Neural progenitor cell (in vitro differentiated cells): ENCODE measurements around the gene LMCD1. TPM values are rescaled to one million over a fixed set of nuclear protein-coding genes. Genes with fewer than 3 reads are reported as not detected.

Experiments used
- DNase-seq: peaks from one replicate; pipeline ENCODE4 v3.0.0-alpha.2; 2016; ENCODE audit warnings: low spot score
- H2AFZ ChIP-seq: fragments of 200-600 bp; sonication (generic); replicated peaks from 2 replicates; pipeline ENCODE4 v1.6.1; 2016; ENCODE audit warnings: antibody characterized with exemption
- H3F3A ChIP-seq: fragments of 200-600 bp; sonication (generic); 2 replicates; pipeline ENCODE4 v1.6.1; 2016; ENCODE audit warnings: antibody characterized with exemption, low read depth
- H3K27ac ChIP-seq: fragments of 200-600 bp; sonication (generic); 2 replicates; pipeline ENCODE4 v1.5.1; 2016; ENCODE audit warnings: mild to moderate bottlenecking
- H3K27me3 ChIP-seq: fragments of 200-600 bp; sonication (generic); 2 replicates; pipeline ENCODE4 v1.6.1; 2016; ENCODE audit warnings: mild to moderate bottlenecking, moderate library complexity
- H3K36me3 ChIP-seq: fragments of 200-600 bp; sonication (generic); 2 replicates; pipeline ENCODE4 v1.5.1; 2016
- H3K4me1 ChIP-seq: fragments of 200-600 bp; sonication (generic); 2 replicates; pipeline ENCODE4 v1.6.1; 2016; ENCODE audit warnings: mixed run types
- H3K4me2 ChIP-seq: fragments of 200-600 bp; sonication (generic); 2 replicates; pipeline ENCODE4 v1.6.1; 2016
- H3K4me3 ChIP-seq: fragments of 200-600 bp; sonication (generic); 2 replicates; pipeline ENCODE4 v1.5.1; 2016
- H3K79me2 ChIP-seq: fragments of 200-600 bp; sonication (generic); 2 replicates; pipeline ENCODE4 v1.6.1; 2016; ENCODE audit warnings: low read depth
- H3K9ac ChIP-seq: fragments of 200-600 bp; sonication (generic); 2 replicates; pipeline ENCODE4 v1.6.1; 2016
- H3K9me3 ChIP-seq: fragments of 200-600 bp; sonication (generic); 2 replicates; pipeline ENCODE4 v1.5.1; 2016; ENCODE audit warnings: low read depth
- H4K20me1 ChIP-seq: fragments of 200-600 bp; sonication (generic); 2 replicates; pipeline ENCODE4 v1.6.1; 2016; ENCODE audit warnings: low read depth
- H3K27ac Mint-ChIP-seq: 3 replicates; pipeline ENCODE4 v1.8.0; 2021; ENCODE audit warnings: mixed read lengths
- H3K27me3 Mint-ChIP-seq: 2 replicates; pipeline ENCODE4 v1.8.0; 2022; ENCODE audit warnings: low read depth, mild to moderate bottlenecking, inconsistent platforms, moderate library complexity, mixed read lengths; ENCODE audit not compliant: insufficient read depth
- H3K36me3 Mint-ChIP-seq: 3 replicates; pipeline ENCODE4 v1.8.0; 2021; ENCODE audit warnings: mixed read lengths
- H3K4me1 Mint-ChIP-seq: 3 replicates; pipeline ENCODE4 v1.8.0; 2021; ENCODE audit warnings: mixed read lengths
- H3K4me3 Mint-ChIP-seq: 3 replicates; pipeline ENCODE4 v1.8.0; 2021; ENCODE audit warnings: mild to moderate bottlenecking, moderate library complexity, mixed read lengths
- H3K9me3 Mint-ChIP-seq: 3 replicates; pipeline ENCODE4 v1.8.0; 2020; ENCODE audit warnings: mixed read lengths
- EZH2 ChIP-seq: fragments of 200-600 bp; sonication (generic); IDR thresholded peaks from 2 replicates; pipeline ENCODE4 v1.6.1; 2017; ENCODE audit warnings: antibody characterized with exemption, mild to moderate bottlenecking, moderate library complexity
- EZH2phosphoT487 ChIP-seq: fragments of 200-600 bp; sonication (generic); IDR thresholded peaks from 2 replicates; pipeline ENCODE4 v1.6.1; 2017; ENCODE audit warnings: antibody characterized with exemption
- total RNA-seq: library from RNA; depleted of rRNA; stranded (reverse); fragments of >200 nt; gene quantifications from 2 replicates; pipeline ENCODE4 v1.2.3, GENCODE V29; 2015; ENCODE audit warnings: low replicate concordance
- TF ChIP-seq, protein P1 (sequence below): fragments of 200-600 bp; sonication (generic); IDR thresholded peaks from 2 replicates; pipeline ENCODE4 v1.5.1; 2017; ENCODE audit warnings: antibody characterized with exemption, mild to moderate bottlenecking

The LMCD1 gene
- total RNA-seq, 1 donor from 2014 or later: not detected

DNA sequence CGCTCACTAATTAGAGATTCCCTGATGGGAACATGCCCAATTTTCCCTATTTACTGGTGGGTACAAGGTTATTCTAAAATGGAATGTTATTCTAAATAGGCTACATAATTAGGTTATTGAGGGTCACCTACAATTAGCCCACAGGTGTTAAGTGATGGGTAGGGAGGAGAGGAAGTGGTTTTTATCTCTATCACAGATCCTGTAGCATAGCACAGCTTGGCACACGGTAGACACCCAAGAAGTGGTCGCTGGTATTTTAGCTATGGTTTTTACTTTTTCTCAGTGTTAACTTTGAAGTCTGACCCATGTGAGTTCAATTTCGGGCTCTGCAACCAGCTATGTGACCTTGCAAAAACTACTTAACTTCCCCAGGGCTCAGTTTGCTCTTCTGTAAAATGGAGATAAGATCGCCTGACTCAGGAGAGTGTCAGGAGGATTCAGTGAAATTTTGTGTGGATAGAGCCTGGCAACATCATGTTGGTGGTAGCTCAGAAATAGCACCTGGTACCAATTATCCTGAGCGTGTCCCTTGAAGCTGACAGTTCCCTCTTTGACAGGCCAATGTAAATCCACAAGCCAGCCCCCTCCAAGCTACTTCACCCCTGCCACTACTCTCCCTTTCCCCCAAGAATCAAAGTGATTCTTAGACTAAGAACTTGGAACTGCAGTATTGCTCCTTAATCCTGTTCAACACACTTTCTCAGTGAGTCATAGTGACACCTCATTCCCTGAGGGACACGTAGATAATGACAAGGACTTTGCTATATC, 8.7 kb upstream of the LMCD1 start:
- H2AFZ ChIP-seq: no peak overlapping the region
- no peak overlapping the region for H3K4me3 ChIP-seq
- H3K9me3 ChIP-seq: no peaks in the 10 kb centered on the region
- H3K27me3 ChIP-seq: peaks cover 19% of the 10 kb centered on the region
- DNase-seq: no peak
- no peaks in the 10 kb centered on the region for H3K36me3 ChIP-seq
- no peak overlapping the region for H3K4me2 ChIP-seq
- no peak overlapping the region for H3K9ac ChIP-seq
- H3K27ac Mint-ChIP-seq: no peak overlapping the region
- peaks cover 39% of the 10 kb centered on the region for H3K4me1 Mint-ChIP-seq
- H3K4me1 ChIP-seq: peaks cover 48% of the 10 kb centered on the region
- H4K20me1 ChIP-seq: no peaks in the 10 kb centered on the region
- no peaks in the 10 kb centered on the region for H3K79me2 ChIP-seq
- H3K27me3 Mint-ChIP-seq: peaks cover 10% of the 10 kb centered on the region
- TF ChIP-seq EZH2phosphoT487 (no peak), EZH2 (no peak)
- TF ChIP-seq, protein P1, sequence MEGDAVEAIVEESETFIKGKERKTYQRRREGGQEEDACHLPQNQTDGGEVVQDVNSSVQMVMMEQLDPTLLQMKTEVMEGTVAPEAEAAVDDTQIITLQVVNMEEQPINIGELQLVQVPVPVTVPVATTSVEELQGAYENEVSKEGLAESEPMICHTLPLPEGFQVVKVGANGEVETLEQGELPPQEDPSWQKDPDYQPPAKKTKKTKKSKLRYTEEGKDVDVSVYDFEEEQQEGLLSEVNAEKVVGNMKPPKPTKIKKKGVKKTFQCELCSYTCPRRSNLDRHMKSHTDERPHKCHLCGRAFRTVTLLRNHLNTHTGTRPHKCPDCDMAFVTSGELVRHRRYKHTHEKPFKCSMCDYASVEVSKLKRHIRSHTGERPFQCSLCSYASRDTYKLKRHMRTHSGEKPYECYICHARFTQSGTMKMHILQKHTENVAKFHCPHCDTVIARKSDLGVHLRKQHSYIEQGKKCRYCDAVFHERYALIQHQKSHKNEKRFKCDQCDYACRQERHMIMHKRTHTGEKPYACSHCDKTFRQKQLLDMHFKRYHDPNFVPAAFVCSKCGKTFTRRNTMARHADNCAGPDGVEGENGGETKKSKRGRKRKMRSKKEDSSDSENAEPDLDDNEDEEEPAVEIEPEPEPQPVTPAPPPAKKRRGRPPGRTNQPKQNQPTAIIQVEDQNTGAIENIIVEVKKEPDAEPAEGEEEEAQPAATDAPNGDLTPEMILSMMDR: no peak
- H3K9me3 Mint-ChIP-seq: no peaks in the 10 kb centered on the region
- H3K4me3 Mint-ChIP-seq: no peak overlapping the region
- peaks cover 4% of the 10 kb centered on the region for H3F3A ChIP-seq
- H3K36me3 Mint-ChIP-seq: peaks cover 18% of the 10 kb centered on the region
- H3K27ac ChIP-seq: no peak overlapping the region

DNA sequence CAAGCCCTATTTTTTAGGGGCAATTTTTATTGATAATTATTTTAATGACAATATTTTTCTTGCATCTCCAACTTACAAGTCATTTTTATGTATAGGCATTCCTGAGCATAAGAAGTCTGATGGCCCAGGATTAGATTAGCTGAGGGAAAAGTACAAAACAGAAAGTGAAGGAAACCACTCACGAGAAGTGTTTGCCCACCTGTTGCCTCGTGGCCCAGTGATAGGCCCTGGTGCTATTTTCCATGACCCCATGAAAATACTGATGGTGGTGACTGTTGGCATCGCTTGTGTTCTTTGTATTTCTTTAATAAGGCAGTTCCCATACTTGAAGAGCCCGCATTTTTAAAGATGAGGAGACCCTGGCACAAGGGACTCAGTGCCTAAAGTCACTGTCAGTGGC, 7.9 kb upstream of the LMCD1 start:
- no peaks in the 10 kb centered on the region for H3K9me3 Mint-ChIP-seq

DNA sequence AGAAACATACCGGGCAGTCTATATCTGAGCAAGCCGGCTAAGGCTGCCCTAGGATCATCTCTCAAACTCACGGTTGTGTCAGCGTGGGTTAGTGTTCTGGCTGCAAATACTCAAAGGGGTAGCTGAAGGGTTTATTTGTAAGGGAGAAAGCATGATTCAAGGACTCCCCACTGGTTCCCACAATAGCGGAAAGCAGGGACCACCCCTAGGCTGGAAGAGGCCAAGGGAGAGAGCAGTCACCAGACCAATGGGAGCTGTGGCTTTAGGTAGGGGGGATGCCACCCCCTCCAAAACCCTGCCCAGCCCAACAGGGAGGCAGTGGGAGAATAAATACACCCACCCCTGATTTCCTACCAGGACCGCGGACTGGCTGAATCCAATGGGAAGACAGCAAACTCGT, 7.3 kb upstream of the LMCD1 start:
- Mint-ChIP-seq H3K4me1 (peaks cover 49% of the 10 kb centered on the region), H3K27me3 (peaks cover 10% of the 10 kb centered on the region), H3K27ac (no peak overlapping the region), H3K4me3 (peak overlapping the region; percentile 25), H3K36me3 (peaks cover 18% of the 10 kb centered on the region), H3K9me3 (no peaks in the 10 kb centered on the region)
- H3K36me3 ChIP-seq: no peaks in the 10 kb centered on the region
- TF ChIP-seq, protein P1: no peak
- no peak for TF ChIP-seq EZH2phosphoT487
- H3K4me1 ChIP-seq: peaks cover 56% of the 10 kb centered on the region
- H3F3A ChIP-seq: peaks cover 17% of the 10 kb centered on the region
- H3K79me2 ChIP-seq: no peaks in the 10 kb centered on the region
- H2AFZ ChIP-seq: no peak overlapping the region
- no peak overlapping the region for H3K9ac ChIP-seq
- peak overlapping the region; percentile 46 for H3K4me2 ChIP-seq
- H4K20me1 ChIP-seq: no peaks in the 10 kb centered on the region
- H3K27me3 ChIP-seq: peaks cover 19% of the 10 kb centered on the region
- H3K27ac ChIP-seq: no peak overlapping the region
- DNase-seq: peak; percentile 58
- H3K9me3 ChIP-seq: no peaks in the 10 kb centered on the region
- no peak overlapping the region for H3K4me3 ChIP-seq

More for the DNA sequence above, 7.9 kb upstream of the LMCD1 start:
- TF ChIP-seq EZH2 (no peak), EZH2phosphoT487 (no peak)
- TF ChIP-seq, protein P1: no peak
- H3K4me3 Mint-ChIP-seq: no peak overlapping the region
- H3K4me1 ChIP-seq: peaks cover 57% of the 10 kb centered on the region
- no peaks in the 10 kb centered on the region for H3K36me3 ChIP-seq
- peaks cover 46% of the 10 kb centered on the region for H3K4me1 Mint-ChIP-seq
- H3K27me3 ChIP-seq: peaks cover 19% of the 10 kb centered on the region
- peaks cover 18% of the 10 kb centered on the region for H3K36me3 Mint-ChIP-seq
- peaks cover 10% of the 10 kb centered on the region for H3K27me3 Mint-ChIP-seq
- no peak overlapping the region for H3K4me3 ChIP-seq
- no peak overlapping the region for H3K9ac ChIP-seq
- H4K20me1 ChIP-seq: no peaks in the 10 kb centered on the region
- H3K79me2 ChIP-seq: no peaks in the 10 kb centered on the region
- DNase-seq: no peak
- H3F3A ChIP-seq: peaks cover 12% of the 10 kb centered on the region
- peak overlapping the region; percentile 46 for H3K4me2 ChIP-seq
- no peak overlapping the region for H3K27ac ChIP-seq
- H2AFZ ChIP-seq: no peak overlapping the region
- H3K27ac Mint-ChIP-seq: peak overlapping the region; percentile 40
- no peaks in the 10 kb centered on the region for H3K9me3 ChIP-seq
